WTC11 (cell line): ENCODE data around the gene MECP2. TPM values are rescaled to one million over a fixed set of nuclear protein-coding genes. Genes with fewer than 3 reads are reported as not detected.

Source experiments
- ATAC-seq: fragments of 200-7000 bp; cut with Tn5 transposase; 2 replicates; pipeline ENCODE4 v1.10.0; 2021; ENCODE audit warnings: mild to moderate bottlenecking, moderate library complexity
- CTCF ChIA-PET: fragments of 300-600 bp; sonication (Branson Sonifier 250); formaldehyde crosslinking; loops from one replicate; lab custom pipeline; 2021; ENCODE audit warnings: antibody characterized with exemption; lab: Charles Lee
- POLR2A ChIA-PET: fragments of 350-600 bp; sonication (Branson Sonifier 250); formaldehyde crosslinking; loops from one replicate; lab custom pipeline; 2021; ENCODE audit warnings: antibody characterized with exemption; lab: Charles Lee
- DNase-seq: peaks from one replicate; pipeline ENCODE4 v3.0.0; 2021; ENCODE audit warnings: low spot score
- H3K27ac Mint-ChIP-seq: 2 replicates; pipeline ENCODE4 v1.8.0; 2021; ENCODE audit warnings: mixed read lengths
- H3K27me3 Mint-ChIP-seq: 2 replicates; pipeline ENCODE4 v1.8.0; 2021; ENCODE audit warnings: low read depth, mild to moderate bottlenecking, moderate library complexity, mixed read lengths
- H3K36me3 Mint-ChIP-seq: 2 replicates; pipeline ENCODE4 v1.8.0; 2021; ENCODE audit warnings: mixed read lengths
- H3K4me1 Mint-ChIP-seq: 2 replicates; pipeline ENCODE4 v1.8.0; 2022; ENCODE audit warnings: mixed read lengths
- H3K4me3 Mint-ChIP-seq: 2 replicates; pipeline ENCODE4 v1.8.0; 2021; ENCODE audit warnings: mild to moderate bottlenecking, moderate library complexity, mixed read lengths
- H3K9me3 Mint-ChIP-seq: 2 replicates; pipeline ENCODE4 v1.8.0; 2021; ENCODE audit warnings: mixed read lengths
- MYBL2 ChIP-seq: sonication (generic); formaldehyde crosslinking; IDR thresholded peaks from 2 replicates; pipeline ENCODE4 v1.8.1; 2023; ENCODE audit warnings: mild to moderate bottlenecking, moderate library complexity, missing genetic modification reagents
- TEAD4 ChIP-seq: sonication (generic); formaldehyde crosslinking; IDR thresholded peaks from 2 replicates; pipeline ENCODE4 v1.8.0; 2022; ENCODE audit warnings: mild to moderate bottlenecking, missing genetic modification reagents
- ZNF232 ChIP-seq: sonication (generic); formaldehyde crosslinking; IDR thresholded peaks from 2 replicates; pipeline ENCODE4 v1.8.0; 2022; ENCODE audit warnings: mild to moderate bottlenecking, missing genetic modification reagents
- total RNA-seq: library from RNA; stranded (reverse); gene quantifications from 3 replicates; pipeline ENCODE4 v1.2.3, GENCODE V29; 2021
- TF ChIP-seq, protein P1 (sequence below): fragments of 250-450 bp; sonication (Bioruptor Pico); IDR thresholded peaks from 2 replicates; pipeline ENCODE4 v1.9.0; 2021; ENCODE audit warnings: mild to moderate bottlenecking, borderline replicate concordance
- TF ChIP-seq, protein P2 (sequence below): sonication (generic); formaldehyde crosslinking; IDR thresholded peaks from 2 replicates; pipeline ENCODE4 v1.8.1; 2022; ENCODE audit warnings: mild to moderate bottlenecking, moderate library complexity, missing genetic modification reagents
- TF ChIP-seq, protein P3 (sequence below): sonication (generic); formaldehyde crosslinking; IDR thresholded peaks from 2 replicates; pipeline ENCODE4 v1.8.1; 2023; ENCODE audit warnings: mild to moderate bottlenecking, missing genetic modification reagents
- TF ChIP-seq, protein P4 (sequence below): sonication (generic); formaldehyde crosslinking; IDR thresholded peaks from 2 replicates; pipeline ENCODE4 v1.8.0; 2023; ENCODE audit warnings: mild to moderate bottlenecking, missing genetic modification reagents
- TF ChIP-seq, protein P5 (sequence below): fragments of 250-450 bp; sonication (Bioruptor Pico); IDR thresholded peaks from 2 replicates; pipeline ENCODE4 v1.9.0; 2021; ENCODE audit warnings: mild to moderate bottlenecking
- TF ChIP-seq, protein P6 (sequence below): fragments of 250-450 bp; sonication (Bioruptor Pico); IDR thresholded peaks from 2 replicates; pipeline ENCODE4 v1.9.0; 2021; ENCODE audit warnings: mild to moderate bottlenecking
- TF ChIP-seq, protein P7 (sequence below): sonication (generic); formaldehyde crosslinking; IDR thresholded peaks from 2 replicates; pipeline ENCODE4 v1.8.1; 2023; ENCODE audit warnings: mild to moderate bottlenecking, missing genetic modification reagents

The MECP2 gene
- total RNA-seq, 1 experiment from 2014 or later = 28.7 TPM

DNA sequence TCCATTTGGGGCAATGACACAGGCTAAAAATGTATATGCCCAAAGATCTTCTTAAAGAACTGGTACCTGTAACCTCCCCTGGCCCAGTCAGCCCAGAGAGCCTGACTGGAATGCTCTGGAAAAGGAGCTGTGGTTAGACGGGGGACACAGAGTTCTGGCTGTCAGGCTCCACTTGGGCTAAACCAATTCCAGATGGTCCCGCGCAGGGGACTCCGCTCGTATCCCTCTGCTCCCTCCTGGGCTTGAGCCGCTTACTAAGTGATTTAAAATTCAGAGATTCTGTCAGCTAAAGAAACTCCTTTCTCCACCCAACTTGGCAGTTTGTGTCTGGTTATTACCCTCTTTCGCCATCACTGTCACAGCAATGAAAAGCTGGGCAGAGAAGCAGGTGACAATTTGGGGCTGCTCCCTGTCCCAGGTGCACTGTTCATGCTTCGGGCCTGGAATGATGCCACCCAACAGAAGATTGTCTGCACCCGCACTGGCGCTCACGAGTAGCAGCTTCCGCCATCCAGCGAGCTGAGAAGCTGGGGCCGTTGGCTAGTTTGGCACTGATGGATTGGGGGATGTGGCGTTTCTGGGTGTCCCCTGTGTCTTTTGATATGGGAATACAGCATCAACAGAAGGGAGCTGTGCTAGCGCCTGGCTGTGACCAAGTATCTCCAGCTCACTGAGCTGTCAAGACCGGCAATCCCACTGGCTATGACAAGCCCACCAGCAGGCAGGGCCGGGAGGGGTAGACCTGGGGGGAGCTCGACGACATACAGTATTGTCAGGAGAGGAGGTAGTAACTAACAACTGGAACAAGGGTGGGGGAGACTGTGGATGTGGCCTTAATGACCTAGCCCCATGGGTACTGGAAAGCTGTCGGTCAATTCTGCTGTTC is 71.1 kb downstream of the MECP2 start (continued):
- TF ChIP-seq, protein P1, sequence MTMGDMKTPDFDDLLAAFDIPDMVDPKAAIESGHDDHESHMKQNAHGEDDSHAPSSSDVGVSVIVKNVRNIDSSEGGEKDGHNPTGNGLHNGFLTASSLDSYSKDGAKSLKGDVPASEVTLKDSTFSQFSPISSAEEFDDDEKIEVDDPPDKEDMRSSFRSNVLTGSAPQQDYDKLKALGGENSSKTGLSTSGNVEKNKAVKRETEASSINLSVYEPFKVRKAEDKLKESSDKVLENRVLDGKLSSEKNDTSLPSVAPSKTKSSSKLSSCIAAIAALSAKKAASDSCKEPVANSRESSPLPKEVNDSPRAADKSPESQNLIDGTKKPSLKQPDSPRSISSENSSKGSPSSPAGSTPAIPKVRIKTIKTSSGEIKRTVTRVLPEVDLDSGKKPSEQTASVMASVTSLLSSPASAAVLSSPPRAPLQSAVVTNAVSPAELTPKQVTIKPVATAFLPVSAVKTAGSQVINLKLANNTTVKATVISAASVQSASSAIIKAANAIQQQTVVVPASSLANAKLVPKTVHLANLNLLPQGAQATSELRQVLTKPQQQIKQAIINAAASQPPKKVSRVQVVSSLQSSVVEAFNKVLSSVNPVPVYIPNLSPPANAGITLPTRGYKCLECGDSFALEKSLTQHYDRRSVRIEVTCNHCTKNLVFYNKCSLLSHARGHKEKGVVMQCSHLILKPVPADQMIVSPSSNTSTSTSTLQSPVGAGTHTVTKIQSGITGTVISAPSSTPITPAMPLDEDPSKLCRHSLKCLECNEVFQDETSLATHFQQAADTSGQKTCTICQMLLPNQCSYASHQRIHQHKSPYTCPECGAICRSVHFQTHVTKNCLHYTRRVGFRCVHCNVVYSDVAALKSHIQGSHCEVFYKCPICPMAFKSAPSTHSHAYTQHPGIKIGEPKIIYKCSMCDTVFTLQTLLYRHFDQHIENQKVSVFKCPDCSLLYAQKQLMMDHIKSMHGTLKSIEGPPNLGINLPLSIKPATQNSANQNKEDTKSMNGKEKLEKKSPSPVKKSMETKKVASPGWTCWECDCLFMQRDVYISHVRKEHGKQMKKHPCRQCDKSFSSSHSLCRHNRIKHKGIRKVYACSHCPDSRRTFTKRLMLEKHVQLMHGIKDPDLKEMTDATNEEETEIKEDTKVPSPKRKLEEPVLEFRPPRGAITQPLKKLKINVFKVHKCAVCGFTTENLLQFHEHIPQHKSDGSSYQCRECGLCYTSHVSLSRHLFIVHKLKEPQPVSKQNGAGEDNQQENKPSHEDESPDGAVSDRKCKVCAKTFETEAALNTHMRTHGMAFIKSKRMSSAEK (CRISPR knock-in tag) = no peak
- no peak for TF ChIP-seq TEAD4 (CRISPR knock-in tag)

DNA sequence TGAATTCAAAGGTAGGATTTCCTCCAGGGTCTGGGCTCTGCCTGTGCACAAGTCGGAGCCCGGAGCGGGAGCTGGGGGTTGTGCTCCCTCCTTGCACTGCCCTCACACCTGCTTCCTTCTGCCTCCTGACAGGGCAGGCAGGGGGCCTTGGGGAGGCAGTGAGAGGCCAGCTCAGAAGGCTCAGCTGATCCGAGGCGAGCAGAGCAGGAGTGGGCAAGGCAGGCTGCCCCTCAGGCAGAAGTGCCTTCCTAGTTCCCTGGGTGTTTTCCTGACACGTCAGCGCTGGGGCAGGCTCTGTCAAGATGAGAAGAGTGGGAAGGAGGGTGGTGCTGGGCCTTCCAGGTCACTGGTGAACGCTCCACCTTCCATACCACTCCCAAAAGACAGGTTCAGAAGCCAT is 72.3 kb downstream of the MECP2 start:
- no peak overlapping the region for H3K4me3 Mint-ChIP-seq
- 0 out of 2 replicates have a peak, but pooled peaks cover 2% of the 10 kb centered on the region for H3K36me3 Mint-ChIP-seq
- H3K27me3 Mint-ChIP-seq = no peaks in the 10 kb centered on the region
- peaks cover 23% of the 10 kb centered on the region for H3K4me1 Mint-ChIP-seq
- no peaks in the 10 kb centered on the region for H3K9me3 Mint-ChIP-seq
- ATAC-seq (no peak), DNase-seq (no peak)
- ChIA-PET CTCF (no interaction called here), POLR2A (no interaction called here)
- H3K27ac Mint-ChIP-seq = peak overlapping the region; percentile 19; the same call in 1 of the 2 replicates
- TF ChIP-seq, protein P2, sequence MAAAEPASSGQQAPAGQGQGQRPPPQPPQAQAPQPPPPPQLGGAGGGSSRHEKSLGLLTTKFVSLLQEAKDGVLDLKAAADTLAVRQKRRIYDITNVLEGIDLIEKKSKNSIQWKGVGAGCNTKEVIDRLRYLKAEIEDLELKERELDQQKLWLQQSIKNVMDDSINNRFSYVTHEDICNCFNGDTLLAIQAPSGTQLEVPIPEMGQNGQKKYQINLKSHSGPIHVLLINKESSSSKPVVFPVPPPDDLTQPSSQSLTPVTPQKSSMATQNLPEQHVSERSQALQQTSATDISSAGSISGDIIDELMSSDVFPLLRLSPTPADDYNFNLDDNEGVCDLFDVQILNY (CRISPR knock-in tag) = no peak

DNA sequence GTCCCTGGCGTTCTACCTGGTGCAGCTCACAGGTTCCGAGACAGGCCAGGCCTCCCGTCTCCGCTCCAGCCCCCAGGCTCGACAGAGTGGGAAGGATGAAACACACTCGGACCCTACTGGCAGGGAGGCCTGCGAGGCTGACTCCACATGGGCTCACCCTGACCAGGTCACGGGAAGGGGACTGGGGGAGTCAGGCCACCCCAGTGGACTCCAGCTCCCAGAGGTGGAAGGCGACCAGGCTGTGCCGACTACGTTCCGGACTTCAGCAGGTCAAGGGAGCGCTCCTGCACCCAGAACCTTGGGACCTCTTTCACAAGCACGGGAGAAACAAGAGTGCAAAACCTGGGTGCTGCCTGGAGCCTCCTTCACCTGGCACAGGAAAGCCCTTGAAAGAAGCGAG is 73.2 kb downstream of the MECP2 start:
- POLR2A ChIA-PET = no interaction called here
- no peak overlapping the region for H3K27ac Mint-ChIP-seq
- H3K27me3 Mint-ChIP-seq = no peaks in the 10 kb centered on the region
- H3K9me3 Mint-ChIP-seq = no peaks in the 10 kb centered on the region
- DNase-seq = no peak
- no peak overlapping the region for H3K4me3 Mint-ChIP-seq
- 0 out of 2 replicates have a peak, but pooled peaks cover 2% of the 10 kb centered on the region for H3K36me3 Mint-ChIP-seq
- peaks cover 24% of the 10 kb centered on the region for H3K4me1 Mint-ChIP-seq
- TF ChIP-seq, protein P3, sequence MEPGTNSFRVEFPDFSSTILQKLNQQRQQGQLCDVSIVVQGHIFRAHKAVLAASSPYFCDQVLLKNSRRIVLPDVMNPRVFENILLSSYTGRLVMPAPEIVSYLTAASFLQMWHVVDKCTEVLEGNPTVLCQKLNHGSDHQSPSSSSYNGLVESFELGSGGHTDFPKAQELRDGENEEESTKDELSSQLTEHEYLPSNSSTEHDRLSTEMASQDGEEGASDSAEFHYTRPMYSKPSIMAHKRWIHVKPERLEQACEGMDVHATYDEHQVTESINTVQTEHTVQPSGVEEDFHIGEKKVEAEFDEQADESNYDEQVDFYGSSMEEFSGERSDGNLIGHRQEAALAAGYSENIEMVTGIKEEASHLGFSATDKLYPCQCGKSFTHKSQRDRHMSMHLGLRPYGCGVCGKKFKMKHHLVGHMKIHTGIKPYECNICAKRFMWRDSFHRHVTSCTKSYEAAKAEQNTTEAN (CRISPR knock-in tag) = no peak
- TF ChIP-seq MYBL2 (CRISPR knock-in tag) = no peak
- TF ChIP-seq, protein P4, sequence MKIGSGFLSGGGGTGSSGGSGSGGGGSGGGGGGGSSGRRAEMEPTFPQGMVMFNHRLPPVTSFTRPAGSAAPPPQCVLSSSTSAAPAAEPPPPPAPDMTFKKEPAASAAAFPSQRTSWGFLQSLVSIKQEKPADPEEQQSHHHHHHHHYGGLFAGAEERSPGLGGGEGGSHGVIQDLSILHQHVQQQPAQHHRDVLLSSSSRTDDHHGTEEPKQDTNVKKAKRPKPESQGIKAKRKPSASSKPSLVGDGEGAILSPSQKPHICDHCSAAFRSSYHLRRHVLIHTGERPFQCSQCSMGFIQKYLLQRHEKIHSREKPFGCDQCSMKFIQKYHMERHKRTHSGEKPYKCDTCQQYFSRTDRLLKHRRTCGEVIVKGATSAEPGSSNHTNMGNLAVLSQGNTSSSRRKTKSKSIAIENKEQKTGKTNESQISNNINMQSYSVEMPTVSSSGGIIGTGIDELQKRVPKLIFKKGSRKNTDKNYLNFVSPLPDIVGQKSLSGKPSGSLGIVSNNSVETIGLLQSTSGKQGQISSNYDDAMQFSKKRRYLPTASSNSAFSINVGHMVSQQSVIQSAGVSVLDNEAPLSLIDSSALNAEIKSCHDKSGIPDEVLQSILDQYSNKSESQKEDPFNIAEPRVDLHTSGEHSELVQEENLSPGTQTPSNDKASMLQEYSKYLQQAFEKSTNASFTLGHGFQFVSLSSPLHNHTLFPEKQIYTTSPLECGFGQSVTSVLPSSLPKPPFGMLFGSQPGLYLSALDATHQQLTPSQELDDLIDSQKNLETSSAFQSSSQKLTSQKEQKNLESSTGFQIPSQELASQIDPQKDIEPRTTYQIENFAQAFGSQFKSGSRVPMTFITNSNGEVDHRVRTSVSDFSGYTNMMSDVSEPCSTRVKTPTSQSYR (CRISPR knock-in tag) = no peak
- TF ChIP-seq, protein P5, sequence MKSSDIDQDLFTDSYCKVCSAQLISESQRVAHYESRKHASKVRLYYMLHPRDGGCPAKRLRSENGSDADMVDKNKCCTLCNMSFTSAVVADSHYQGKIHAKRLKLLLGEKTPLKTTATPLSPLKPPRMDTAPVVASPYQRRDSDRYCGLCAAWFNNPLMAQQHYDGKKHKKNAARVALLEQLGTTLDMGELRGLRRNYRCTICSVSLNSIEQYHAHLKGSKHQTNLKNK (CRISPR knock-in tag) = no peak
- TF ChIP-seq, protein P6, sequence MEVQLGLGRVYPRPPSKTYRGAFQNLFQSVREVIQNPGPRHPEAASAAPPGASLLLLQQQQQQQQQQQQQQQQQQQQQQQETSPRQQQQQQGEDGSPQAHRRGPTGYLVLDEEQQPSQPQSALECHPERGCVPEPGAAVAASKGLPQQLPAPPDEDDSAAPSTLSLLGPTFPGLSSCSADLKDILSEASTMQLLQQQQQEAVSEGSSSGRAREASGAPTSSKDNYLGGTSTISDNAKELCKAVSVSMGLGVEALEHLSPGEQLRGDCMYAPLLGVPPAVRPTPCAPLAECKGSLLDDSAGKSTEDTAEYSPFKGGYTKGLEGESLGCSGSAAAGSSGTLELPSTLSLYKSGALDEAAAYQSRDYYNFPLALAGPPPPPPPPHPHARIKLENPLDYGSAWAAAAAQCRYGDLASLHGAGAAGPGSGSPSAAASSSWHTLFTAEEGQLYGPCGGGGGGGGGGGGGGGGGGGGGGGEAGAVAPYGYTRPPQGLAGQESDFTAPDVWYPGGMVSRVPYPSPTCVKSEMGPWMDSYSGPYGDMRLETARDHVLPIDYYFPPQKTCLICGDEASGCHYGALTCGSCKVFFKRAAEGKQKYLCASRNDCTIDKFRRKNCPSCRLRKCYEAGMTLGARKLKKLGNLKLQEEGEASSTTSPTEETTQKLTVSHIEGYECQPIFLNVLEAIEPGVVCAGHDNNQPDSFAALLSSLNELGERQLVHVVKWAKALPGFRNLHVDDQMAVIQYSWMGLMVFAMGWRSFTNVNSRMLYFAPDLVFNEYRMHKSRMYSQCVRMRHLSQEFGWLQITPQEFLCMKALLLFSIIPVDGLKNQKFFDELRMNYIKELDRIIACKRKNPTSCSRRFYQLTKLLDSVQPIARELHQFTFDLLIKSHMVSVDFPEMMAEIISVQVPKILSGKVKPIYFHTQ = no peak
- TF ChIP-seq, protein P7, sequence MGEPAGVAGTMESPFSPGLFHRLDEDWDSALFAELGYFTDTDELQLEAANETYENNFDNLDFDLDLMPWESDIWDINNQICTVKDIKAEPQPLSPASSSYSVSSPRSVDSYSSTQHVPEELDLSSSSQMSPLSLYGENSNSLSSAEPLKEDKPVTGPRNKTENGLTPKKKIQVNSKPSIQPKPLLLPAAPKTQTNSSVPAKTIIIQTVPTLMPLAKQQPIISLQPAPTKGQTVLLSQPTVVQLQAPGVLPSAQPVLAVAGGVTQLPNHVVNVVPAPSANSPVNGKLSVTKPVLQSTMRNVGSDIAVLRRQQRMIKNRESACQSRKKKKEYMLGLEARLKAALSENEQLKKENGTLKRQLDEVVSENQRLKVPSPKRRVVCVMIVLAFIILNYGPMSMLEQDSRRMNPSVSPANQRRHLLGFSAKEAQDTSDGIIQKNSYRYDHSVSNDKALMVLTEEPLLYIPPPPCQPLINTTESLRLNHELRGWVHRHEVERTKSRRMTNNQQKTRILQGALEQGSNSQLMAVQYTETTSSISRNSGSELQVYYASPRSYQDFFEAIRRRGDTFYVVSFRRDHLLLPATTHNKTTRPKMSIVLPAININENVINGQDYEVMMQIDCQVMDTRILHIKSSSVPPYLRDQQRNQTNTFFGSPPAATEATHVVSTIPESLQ (CRISPR knock-in tag) = no peak
- no peak for TF ChIP-seq ZNF232 (CRISPR knock-in tag)
- CTCF ChIA-PET = interaction anchor here (0.6 to 0.8 kb wide), 2 partner anchors 11 to 127 kb away, joined by 3 read pairs; no protein-coding TSS in a partner anchor
- ATAC-seq = no peak
